Ecto neural progenitor cell (in vitro differentiated cells): ENCODE results near the gene OTOP3.
"Not testable (repeated sequence)": the region's sequence is repeated elsewhere in the genome, so short reads cannot be mapped to it uniquely, and the experiment has no call there.

Source experiments
- DNase-seq: peaks from one replicate; pipeline ENCODE4 v3.0.0-alpha.2; 2018; ENCODE audit warnings: low spot score

OTOP3 gene

DNA sequence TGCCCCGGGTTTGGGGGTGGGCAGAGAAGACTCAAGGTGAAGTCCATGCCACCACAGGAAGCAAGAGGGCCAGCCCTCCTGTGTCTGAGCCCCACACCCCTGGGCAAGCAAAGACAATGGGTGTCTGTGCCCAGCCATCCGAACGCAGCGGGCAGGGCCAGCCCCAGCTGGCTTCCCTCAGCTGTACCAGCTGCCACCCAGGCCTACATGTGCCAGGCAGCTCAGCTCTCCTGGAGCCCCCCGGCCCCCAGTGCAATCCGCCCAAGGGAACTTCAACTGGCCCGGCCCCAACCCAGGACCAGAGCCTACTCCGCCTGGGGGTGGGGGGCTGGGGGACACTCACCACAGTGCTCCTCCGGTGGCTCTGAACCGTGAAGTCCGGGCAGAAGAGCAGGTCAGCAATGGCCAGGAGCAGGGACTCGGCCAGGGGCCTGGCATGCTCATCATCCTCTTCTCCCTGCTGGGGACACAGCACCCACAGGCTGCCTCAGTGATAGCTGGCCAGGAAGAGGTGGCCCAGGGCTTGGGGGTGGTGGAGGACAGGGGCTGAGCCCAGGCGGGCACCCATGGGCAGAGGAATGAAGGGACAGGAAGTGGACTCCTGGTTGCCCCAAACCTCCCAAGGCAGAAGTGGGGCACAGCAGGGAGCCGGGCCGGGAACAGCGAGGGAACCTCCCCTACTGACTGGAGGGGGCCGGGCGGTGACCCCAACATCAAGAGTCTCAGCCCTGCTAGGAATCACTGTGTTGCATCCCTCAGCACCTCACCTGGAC, 27.1 kb downstream of the OTOP3 start:
- DNase-seq, result peak; percentile 52

DNA sequence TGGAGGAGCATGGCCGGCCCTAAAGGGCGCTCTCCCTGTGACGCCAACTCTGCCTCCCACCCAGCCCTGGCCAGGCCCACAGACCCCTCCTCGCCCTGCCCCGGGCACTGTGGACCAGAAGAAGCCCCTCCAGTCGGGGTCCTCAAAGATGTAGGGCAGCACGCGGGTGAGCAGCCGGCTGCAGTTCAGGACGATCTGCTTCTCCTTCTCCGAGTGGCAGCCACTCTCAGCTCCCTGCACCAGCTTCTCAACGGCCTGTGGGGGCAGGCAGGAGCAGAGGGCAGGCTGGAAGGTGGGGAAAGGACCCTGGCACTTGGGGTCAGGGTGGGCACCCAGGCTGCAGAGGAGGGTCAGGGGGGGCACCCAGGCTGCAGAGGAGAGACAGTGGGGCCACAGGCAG, 28.0 kb downstream of the OTOP3 start:
- peak; percentile 58 for DNase-seq

- DNase-seq, result peak; percentile 45
Measured at GRCh38 chr17:74964246-74964761, 28.6 kb downstream of the OTOP3 start.

- peak; percentile 42 for DNase-seq
Measured at GRCh38 chr17:74964988-74965622, 29.4 kb downstream of the OTOP3 start.

- peak; percentile 43 for DNase-seq
Measured at GRCh38 chr17:74968361-74968780, 32.7 kb downstream of the OTOP3 start.

- not testable (repeated sequence) for DNase-seq
Measured at GRCh38 chr17:74969501-74969900, 33.8 kb downstream of the OTOP3 start.

DNA sequence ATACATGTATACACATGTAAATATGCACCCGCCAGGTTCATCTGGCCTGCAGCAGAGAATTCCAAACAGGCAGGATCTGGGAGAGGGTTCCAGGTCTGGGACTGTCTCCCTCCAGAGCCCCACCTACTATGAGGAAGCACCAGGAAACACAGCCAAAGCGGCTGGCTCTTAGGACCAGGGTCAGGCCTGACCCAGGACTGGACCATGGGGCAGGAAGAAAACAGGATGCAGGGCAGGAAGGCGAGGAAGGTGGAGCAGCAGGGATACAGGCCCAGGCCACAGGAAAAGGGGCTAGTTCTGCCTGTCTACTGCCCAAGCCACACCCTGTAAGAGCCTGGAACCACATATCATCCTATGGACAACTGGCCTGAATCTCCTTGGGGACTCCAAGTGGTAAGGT, 34.7 kb downstream of the OTOP3 start:
- DNase-seq, result peak; percentile 42

- peak; percentile 45 for DNase-seq
Measured at GRCh38 chr17:74971069-74971841, 35.6 kb downstream of the OTOP3 start.

DNA sequence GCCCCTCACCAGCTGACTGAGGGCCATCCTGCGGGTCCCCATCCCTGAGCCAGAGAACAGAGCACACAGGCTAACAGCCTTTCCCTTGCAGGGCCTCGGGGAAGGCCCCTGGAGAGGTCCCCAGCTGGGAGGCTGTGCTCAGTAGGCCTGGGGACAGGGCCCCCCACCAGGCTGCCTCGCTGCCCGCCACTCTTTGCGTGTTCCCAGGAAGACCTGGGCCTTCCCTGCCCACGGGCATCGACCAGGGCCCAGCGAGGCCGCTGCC, 36.1 kb downstream of the OTOP3 start:
- no peak for DNase-seq

GRCh38 chr17:74972107-74972972, 36.6 kb downstream of the OTOP3 start, which contains the start of gene HID1:
HID1 (minus strand) TSS chr17:74972759; CDS start chr17:74972656, 103 bp downstream.
- DNase-seq, result peak; percentile 94

GRCh38 chr17:74972973-74973328, 37.3 kb downstream of the OTOP3 start:
- DNase-seq, result peak; percentile 59

DNA sequence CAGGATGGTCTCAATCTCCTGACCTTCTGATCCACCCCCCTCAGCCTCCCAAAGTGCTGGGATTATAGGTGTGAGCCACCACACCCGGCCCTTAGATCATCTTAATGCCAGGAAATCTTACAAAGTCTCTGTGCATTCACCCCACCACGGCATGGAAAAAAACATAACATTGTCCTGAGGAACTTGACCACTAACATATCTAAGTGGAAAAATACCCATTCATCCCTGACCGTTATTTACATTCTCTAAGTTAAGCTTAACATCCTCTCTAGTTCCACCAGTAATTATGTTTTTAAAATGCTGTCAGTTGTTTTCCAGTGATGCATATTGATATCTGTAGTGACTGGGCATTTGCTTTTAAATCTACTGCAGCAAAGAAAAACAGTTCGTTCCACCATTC, 40.2 kb downstream of the OTOP3 start:
- DNase-seq, result no peak

DNA sequence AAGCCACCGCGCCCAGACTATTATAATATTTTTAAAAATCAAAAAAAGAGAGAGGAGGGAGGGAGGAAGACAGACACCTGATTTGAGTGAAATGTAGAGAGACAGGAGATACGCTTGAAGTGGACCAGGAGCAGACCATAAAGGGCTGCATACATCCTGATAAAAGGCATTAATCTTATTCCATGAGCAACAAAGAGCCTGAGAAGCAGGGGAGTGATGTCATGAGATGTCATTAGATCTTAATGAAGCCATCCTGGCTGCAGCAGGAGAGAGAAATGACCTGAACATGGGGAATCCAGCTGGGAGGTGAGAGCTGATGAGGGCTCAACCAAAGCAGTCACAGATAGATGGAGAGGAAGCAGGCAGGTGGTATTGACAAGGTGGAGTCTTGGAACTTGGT, 42.1 kb downstream of the OTOP3 start:
- no peak for DNase-seq

GRCh38 chr17:74978240-74978639, 42.5 kb downstream of the OTOP3 start:
- DNase-seq, result no peak

- no peak for DNase-seq
Measured at GRCh38 chr17:74979408-74980146, 43.9 kb downstream of the OTOP3 start.

- no peak for DNase-seq
Measured at GRCh38 chr17:74981318-74981978, 45.8 kb downstream of the OTOP3 start.

DNA sequence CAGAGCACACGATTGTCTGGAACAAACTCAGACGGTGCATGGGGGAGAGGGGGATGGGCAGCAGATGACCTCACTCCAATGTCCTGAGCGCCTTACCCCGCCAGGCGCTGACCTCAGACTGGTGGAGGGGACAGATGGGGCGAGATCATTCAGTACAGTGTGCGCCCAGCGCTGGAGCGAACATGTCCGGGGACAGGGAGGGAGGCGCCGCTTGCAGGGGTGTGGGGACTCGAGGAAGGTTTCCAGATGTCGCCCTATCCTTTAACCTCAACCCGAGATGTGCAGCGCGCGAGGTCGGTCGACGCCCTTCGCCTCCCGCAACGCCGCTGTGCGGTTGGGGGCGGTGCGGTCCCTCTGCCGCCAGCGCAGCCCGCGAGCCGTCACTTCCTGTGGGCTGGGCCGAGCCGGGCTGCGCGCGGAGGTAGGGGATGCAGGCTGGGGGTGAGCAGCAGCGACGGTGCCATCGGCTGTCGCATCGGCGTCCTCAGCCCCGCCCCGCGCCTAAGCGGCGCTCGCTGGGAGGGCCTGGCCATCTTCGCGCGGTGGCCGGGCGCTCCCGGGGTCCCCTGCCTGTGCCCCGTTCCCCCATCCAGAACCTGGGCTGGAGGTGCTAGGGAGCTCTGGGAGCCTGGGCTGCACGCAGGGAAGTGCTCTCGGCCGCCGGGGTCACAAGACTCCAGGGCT, 46.4 kb downstream of the OTOP3 start:
- DNase-seq, result peak; percentile 94

- DNase-seq, result not testable (repeated sequence)
Measured at GRCh38 chr17:74982663-74983313, 47.1 kb downstream of the OTOP3 start.

GRCh38 chr17:74986206-74986576, 50.5 kb downstream of the OTOP3 start:
- DNase-seq, result no peak
